CD4-positive, alpha-beta T cell treated with Interferon gamma for 1 hour (primary cell): Measurements from ENCODE around the gene LRRC41.
"Not testable (repeated sequence)": the region's sequence is repeated elsewhere in the genome, so short reads cannot be mapped to it uniquely, and the experiment has no call there.

Source experiments
- DNase-seq: peaks from one replicate; pipeline ENCODE4 v3.0.0-alpha.2; 2020

The LRRC41 gene

GRCh38 chr1:46243831-46244230 lies 59.6 kb downstream of the LRRC41 start:
- DNase-seq = not testable (repeated sequence)

- DNase-seq = no peak
These were observed 60.5 kb downstream of the LRRC41 start for GRCh38 chr1:46242918-46243317.

- DNase-seq = not testable (repeated sequence)
These were observed 61.7 kb downstream of the LRRC41 start for GRCh38 chr1:46241733-46242132.

- DNase-seq = not testable (repeated sequence)
These were observed 64.6 kb downstream of the LRRC41 start for GRCh38 chr1:46238865-46239264.

- no peak for DNase-seq
These were observed 66.5 kb downstream of the LRRC41 start for GRCh38 chr1:46236882-46237281.

- DNase-seq = not testable (repeated sequence)
These were observed 72.2 kb downstream of the LRRC41 start for GRCh38 chr1:46231231-46231630.
